Hepatocyte (in vitro differentiated cells): Measurements from ENCODE around the gene MAP3K10. TPM values are rescaled to one million over a fixed set of nuclear protein-coding genes. Genes with fewer than 3 reads are reported as not detected.

Experiments
- DNase-seq: peaks from one replicate; pipeline ENCODE4 v3.0.0-alpha.2; 2016; ENCODE audit warnings: low spot score
- H2AFZ ChIP-seq: fragments of 200-600 bp; sonication (generic); 2 replicates; pipeline ENCODE4 v1.6.0; 2016; ENCODE audit warnings: antibody characterized with exemption, mild to moderate bottlenecking
- H3K27ac ChIP-seq: fragments of 200-600 bp; sonication (generic); 2 replicates; pipeline ENCODE4 v1.5.1; 2016; ENCODE audit warnings: mild to moderate bottlenecking
- H3K27me3 ChIP-seq: fragments of 200-600 bp; sonication (generic); 2 replicates; pipeline ENCODE4 v1.6.1; 2016
- H3K36me3 ChIP-seq: fragments of 200-600 bp; sonication (generic); replicated peaks from 2 replicates; pipeline ENCODE4 v1.5.1; 2016; ENCODE audit warnings: low read depth; ENCODE audit not compliant: insufficient read depth
- H3K4me1 ChIP-seq: fragments of 200-600 bp; sonication (generic); 2 replicates; pipeline ENCODE4 v1.5.1; 2016; ENCODE audit warnings: mild to moderate bottlenecking, moderate library complexity; ENCODE audit not compliant: insufficient read depth
- H3K4me2 ChIP-seq: fragments of 200-600 bp; sonication (generic); 2 replicates; pipeline ENCODE4 v1.6.0; 2016
- H3K4me3 ChIP-seq: fragments of 200-600 bp; sonication (generic); 2 replicates; pipeline ENCODE4 v1.5.1; 2016; ENCODE audit warnings: mild to moderate bottlenecking
- H3K79me2 ChIP-seq: fragments of 200-600 bp; sonication (generic); 2 replicates; pipeline ENCODE4 v1.6.0; 2017; ENCODE audit warnings: mild to moderate bottlenecking
- H3K9me2 ChIP-seq: fragments of 200-600 bp; sonication (generic); replicated peaks from 2 replicates; pipeline ENCODE4 v1.6.0; 2017; ENCODE audit warnings: mild to moderate bottlenecking; ENCODE audit not compliant: insufficient read depth
- H3K9me3 ChIP-seq: fragments of 200-600 bp; sonication (generic); 2 replicates; pipeline ENCODE4 v1.5.1; 2016; ENCODE audit warnings: low read depth, mild to moderate bottlenecking
- H4K20me1 ChIP-seq: fragments of 200-600 bp; sonication (generic); 2 replicates; pipeline ENCODE4 v1.6.0; 2016; ENCODE audit warnings: mild to moderate bottlenecking; ENCODE audit not compliant: insufficient read depth, poor library complexity, severe bottlenecking
- EZH2 ChIP-seq: fragments of 200-600 bp; sonication (generic); IDR thresholded peaks from 2 replicates; pipeline ENCODE4 v1.6.1; 2016; ENCODE audit warnings: antibody characterized with exemption, mild to moderate bottlenecking, borderline replicate concordance
- EZH2phosphoT487 ChIP-seq: fragments of 200-600 bp; sonication (generic); IDR thresholded peaks from one replicate; pipeline ENCODE4 v1.6.1; 2018; ENCODE audit warnings: antibody characterized with exemption, mild to moderate bottlenecking, low read depth, moderate library complexity; ENCODE audit not compliant: unreplicated experiment, severe bottlenecking
- WGBS: methylation state at CpG from one replicate; pipeline ENCODE4 v1.1.6; 2016; ENCODE audit warnings: low lambda C conversion rate; ENCODE audit errors: missing lambda C conversion rate; 5-methylcytosine and 5-hydroxymethylcytosine counted together
- polyA plus RNA-seq: library from polyadenylated mRNA; unstranded; fragments of >200 nt; fragmentation: Nextera tagmentation; extraction: Ambion mirVana; gene quantifications from 2 replicates; pipeline ENCODE4 v1.2.1, GENCODE V29; 2016
- total RNA-seq: library from RNA; depleted of rRNA; stranded (reverse); fragments of >200 nt; gene quantifications from 2 replicates; pipeline ENCODE4 v1.2.3, GENCODE V29; 2014
- TF ChIP-seq, protein P1 (sequence below): fragments of 200-600 bp; sonication (generic); IDR thresholded peaks from 2 replicates; pipeline ENCODE4 v1.5.1; 2016; ENCODE audit warnings: antibody characterized with exemption, mild to moderate bottlenecking; ENCODE audit not compliant: poor library complexity

MAP3K10 gene
- total and polyA plus RNA-seq, 2 experiments from 2014 or later, result 6.1 to 9.1 TPM

DNA sequence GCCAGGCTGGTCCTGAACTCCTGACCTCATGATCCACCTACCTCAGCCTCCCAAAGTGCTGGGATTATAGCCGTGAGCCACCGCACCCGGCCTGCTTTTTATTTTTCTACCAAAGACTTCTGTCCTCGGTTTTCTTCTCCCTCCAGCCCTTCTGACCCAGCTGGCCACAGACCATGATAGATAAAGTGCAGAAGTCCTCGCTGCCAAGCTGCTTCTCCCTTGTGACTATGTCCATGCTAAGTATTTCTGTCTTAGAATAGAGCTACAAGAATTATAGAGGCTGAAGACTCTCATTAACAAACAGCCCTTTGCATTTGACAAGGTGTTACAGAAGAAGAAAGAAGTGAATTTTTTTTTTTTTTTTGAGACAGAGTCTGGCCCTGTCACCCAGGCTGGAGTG, 15.4 kb upstream of the MAP3K10 start:
- Histone ChIP-seq H3K27me3 (no peaks in the 10 kb centered on the region), H3K27ac (no peak overlapping the region), H3K9me3 (no peaks in the 10 kb centered on the region), H3K4me1 (no peaks in the 10 kb centered on the region), H3K79me2 (no peaks in the 10 kb centered on the region), H3K36me3 (no peaks in the 10 kb centered on the region), H3K4me2 (no peak overlapping the region), H2AFZ (no peak overlapping the region), H4K20me1 (no peaks in the 10 kb centered on the region), H3K4me3 (no peak overlapping the region), H3K9me2 (no peaks in the 10 kb centered on the region)
- DNase-seq, result no peak
- 84% methylated on average over 5 of the region's 5 CpGs for WGBS
- TF ChIP-seq EZH2phosphoT487, result no peak
- TF ChIP-seq, protein P1, sequence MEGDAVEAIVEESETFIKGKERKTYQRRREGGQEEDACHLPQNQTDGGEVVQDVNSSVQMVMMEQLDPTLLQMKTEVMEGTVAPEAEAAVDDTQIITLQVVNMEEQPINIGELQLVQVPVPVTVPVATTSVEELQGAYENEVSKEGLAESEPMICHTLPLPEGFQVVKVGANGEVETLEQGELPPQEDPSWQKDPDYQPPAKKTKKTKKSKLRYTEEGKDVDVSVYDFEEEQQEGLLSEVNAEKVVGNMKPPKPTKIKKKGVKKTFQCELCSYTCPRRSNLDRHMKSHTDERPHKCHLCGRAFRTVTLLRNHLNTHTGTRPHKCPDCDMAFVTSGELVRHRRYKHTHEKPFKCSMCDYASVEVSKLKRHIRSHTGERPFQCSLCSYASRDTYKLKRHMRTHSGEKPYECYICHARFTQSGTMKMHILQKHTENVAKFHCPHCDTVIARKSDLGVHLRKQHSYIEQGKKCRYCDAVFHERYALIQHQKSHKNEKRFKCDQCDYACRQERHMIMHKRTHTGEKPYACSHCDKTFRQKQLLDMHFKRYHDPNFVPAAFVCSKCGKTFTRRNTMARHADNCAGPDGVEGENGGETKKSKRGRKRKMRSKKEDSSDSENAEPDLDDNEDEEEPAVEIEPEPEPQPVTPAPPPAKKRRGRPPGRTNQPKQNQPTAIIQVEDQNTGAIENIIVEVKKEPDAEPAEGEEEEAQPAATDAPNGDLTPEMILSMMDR, result no peak
- no peak for TF ChIP-seq EZH2

DNA sequence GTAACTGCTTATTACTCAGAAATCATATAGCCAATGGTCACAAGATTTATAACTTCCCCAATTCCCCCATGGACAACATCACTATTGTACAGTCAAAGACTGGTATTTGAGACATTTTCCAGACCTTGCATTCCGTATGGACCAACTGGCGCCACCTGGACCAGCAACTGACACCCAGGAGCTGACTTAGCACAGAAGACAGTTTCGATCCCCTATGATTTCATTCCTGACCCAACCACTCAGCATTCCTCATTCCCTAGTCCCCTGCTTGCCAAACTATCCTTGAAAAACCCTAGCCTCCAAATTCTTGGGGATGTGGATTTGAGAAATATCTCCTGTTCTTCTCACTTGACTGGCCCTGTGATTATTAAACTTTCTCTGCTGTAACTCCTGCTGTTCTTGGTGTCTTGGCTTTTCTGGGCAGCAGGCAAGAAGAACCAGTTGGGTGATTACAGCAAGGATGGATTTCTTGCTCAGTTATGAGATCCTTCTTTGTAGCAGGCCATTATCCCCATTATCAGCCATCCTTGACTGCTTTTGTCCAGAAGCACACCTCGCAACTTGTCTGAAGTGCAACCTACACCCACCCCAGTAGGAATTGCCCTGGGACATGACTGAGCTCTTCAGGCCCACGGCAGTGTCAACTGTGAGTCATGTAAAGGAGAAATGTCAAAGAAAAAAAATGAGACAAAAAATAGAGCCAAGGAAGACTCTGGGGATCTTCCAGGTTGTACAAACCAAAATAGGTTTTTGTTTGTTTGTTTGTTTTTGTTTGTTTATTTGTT, 13.7 kb upstream of the MAP3K10 start:
- Histone ChIP-seq H3K36me3 (no peaks in the 10 kb centered on the region), H3K4me2 (no peak overlapping the region), H3K9me3 (no peaks in the 10 kb centered on the region), H3K9me2 (no peaks in the 10 kb centered on the region), H3K4me1 (no peaks in the 10 kb centered on the region), H4K20me1 (no peaks in the 10 kb centered on the region), H3K79me2 (no peaks in the 10 kb centered on the region), H3K4me3 (no peak overlapping the region), H3K27ac (no peak overlapping the region), H3K27me3 (no peaks in the 10 kb centered on the region), H2AFZ (no peak overlapping the region)
- WGBS, result 81% methylated on average over 5 of the region's 5 CpGs
- no peak for DNase-seq
- TF ChIP-seq, protein P1, result no peak
- TF ChIP-seq EZH2, result no peak
- no peak for TF ChIP-seq EZH2phosphoT487

DNA sequence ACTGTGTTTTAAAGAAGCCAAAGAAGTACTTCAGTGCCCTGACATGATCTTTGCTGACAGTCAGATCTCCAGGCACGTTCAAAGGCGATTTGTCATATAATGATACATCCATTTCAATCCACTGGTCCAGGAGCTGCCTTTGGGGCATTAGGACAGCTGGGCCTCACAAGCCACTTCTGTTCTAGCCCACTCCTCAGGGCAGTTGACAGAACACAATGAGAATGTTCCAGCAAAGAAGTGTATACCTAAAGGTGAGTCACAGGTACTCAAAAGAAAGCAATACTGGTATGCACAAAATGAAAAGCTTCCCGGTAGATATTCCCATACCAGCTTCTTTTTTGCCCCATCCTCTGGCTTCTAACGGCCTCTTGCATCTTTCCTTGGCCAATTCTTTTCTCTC, 12.5 kb upstream of the MAP3K10 start:
- Histone ChIP-seq H3K9me2 (no peaks in the 10 kb centered on the region), H4K20me1 (no peaks in the 10 kb centered on the region), H3K4me1 (no peaks in the 10 kb centered on the region), H3K36me3 (no peaks in the 10 kb centered on the region), H3K9me3 (no peaks in the 10 kb centered on the region), H3K4me2 (no peak overlapping the region), H3K27me3 (no peaks in the 10 kb centered on the region), H3K79me2 (no peaks in the 10 kb centered on the region), H3K4me3 (no peak overlapping the region), H2AFZ (no peak overlapping the region), H3K27ac (no peak overlapping the region)
- no peak for DNase-seq
- 79% methylated on average over 4 of the region's 4 CpGs for WGBS
- no peak for TF ChIP-seq EZH2phosphoT487
- no peak for TF ChIP-seq EZH2
- TF ChIP-seq, protein P1, result no peak

DNA sequence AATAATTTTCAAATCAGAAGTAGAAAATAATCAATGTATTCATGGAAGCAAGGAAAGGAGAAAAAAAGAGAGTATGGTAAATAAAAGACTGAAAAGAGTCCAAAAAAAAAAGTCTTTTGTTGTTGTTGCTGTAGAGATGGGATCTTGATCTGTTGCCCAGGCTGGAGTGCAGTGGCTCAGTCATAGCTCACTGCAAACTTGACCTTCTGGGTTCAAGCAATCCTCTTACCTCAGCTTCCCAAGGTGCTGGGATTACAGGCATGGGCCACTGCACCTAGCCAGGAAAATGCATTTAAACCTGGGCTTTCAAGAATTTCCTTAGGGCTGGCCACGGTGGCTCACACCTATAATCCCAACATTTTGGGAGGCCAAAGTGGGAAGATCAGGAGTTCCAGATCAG, 7.0 kb upstream of the MAP3K10 start:
- no peak for TF ChIP-seq EZH2
- TF ChIP-seq EZH2phosphoT487, result no peak
- TF ChIP-seq, protein P1, result no peak
- H3K79me2 ChIP-seq, result no peaks in the 10 kb centered on the region
- H3K36me3 ChIP-seq, result no peaks in the 10 kb centered on the region
- H3K4me1 ChIP-seq, result no peaks in the 10 kb centered on the region
- H2AFZ ChIP-seq, result no peak overlapping the region
- H3K9me2 ChIP-seq, result no peaks in the 10 kb centered on the region
- no peaks in the 10 kb centered on the region for H4K20me1 ChIP-seq
- no peaks in the 10 kb centered on the region for H3K9me3 ChIP-seq
- H3K27me3 ChIP-seq, result no peaks in the 10 kb centered on the region
- no peak overlapping the region for H3K27ac ChIP-seq
- no peak overlapping the region for H3K4me2 ChIP-seq
- no peak for DNase-seq
- WGBS, result 83% methylated on average over 1 of the region's 1 CpG
- no peak overlapping the region for H3K4me3 ChIP-seq
